Keratinocyte (primary cell): ENCODE measurements around the gene S100A4. TPM values are rescaled to one million over a fixed set of nuclear protein-coding genes. Genes with fewer than 3 reads are reported as not detected.

Experiments used
- DNase-seq: peaks from one replicate; pipeline ENCODE4 v3.0.0-alpha.2; 2011; ENCODE audit warnings: low read depth, missing footprints, low spot score
- FAIRE-seq: peaks from 2 replicates; lab custom pipeline; 2011; peaks lifted over from hg19 to GRCh38; lab: Jason Lieb, UNC
- H2AFZ ChIP-seq: 2 replicates; pipeline ENCODE4 v1.6.0; 2012; ENCODE audit warnings: low read length, control low read depth, inconsistent platforms; ENCODE audit not compliant: control insufficient read depth
- H3K27ac ChIP-seq: 2 replicates; pipeline ENCODE4 v1.5.1; 2011; ENCODE audit warnings: low read length; ENCODE audit not compliant: control insufficient read depth, insufficient read depth
- H3K27me3 ChIP-seq: 3 replicates; pipeline ENCODE4 v1.6.0; 2011; ENCODE audit warnings: low read length; ENCODE audit not compliant: control insufficient read depth, insufficient read depth; ENCODE audit errors: extremely low read depth
- H3K36me3 ChIP-seq, 2 experiments: 2 replicates in 1 of 2; 3 replicates in 1 of 2; pipeline ENCODE4 v1.5.1; 2011; ENCODE audit warnings: low read length in 2 of 2, mild to moderate bottlenecking in 1 of 2; ENCODE audit not compliant: control insufficient read depth in 2 of 2, insufficient read depth in 2 of 2; ENCODE audit errors: extremely low read depth in 1 of 2
- H3K4me1 ChIP-seq: 3 replicates; pipeline ENCODE4 v1.5.1; 2011; ENCODE audit warnings: low read length; ENCODE audit not compliant: control insufficient read depth, insufficient read depth; ENCODE audit errors: extremely low read depth
- H3K4me2 ChIP-seq: 3 replicates; pipeline ENCODE4 v1.6.0; 2011; ENCODE audit warnings: low read depth, low read length; ENCODE audit not compliant: control insufficient read depth, insufficient read depth; ENCODE audit errors: extremely low read depth
- H3K4me3 ChIP-seq, 3 experiments: fragments of 200-600 bp in 1 of 3; sonication (generic) in 1 of 3; 2 replicates in 2 of 3; 3 replicates in 1 of 3; pipeline ENCODE4 v1.5.1; 2011 to 2016; ENCODE audit warnings: low read length in 3 of 3, mild to moderate bottlenecking in 3 of 3, control low read depth in 2 of 3, inconsistent platforms in 1 of 3, low read depth in 1 of 3, mixed read lengths in 1 of 3, mixed run types in 1 of 3, moderate library complexity in 1 of 3; ENCODE audit not compliant: control insufficient read depth in 2 of 3, insufficient read depth in 2 of 3; ENCODE audit errors: extremely low read depth in 1 of 3
- H3K79me2 ChIP-seq: 2 replicates; pipeline ENCODE4 v1.6.0; 2012; ENCODE audit warnings: low read length; ENCODE audit not compliant: control insufficient read depth, insufficient read depth
- H3K9ac ChIP-seq: 3 replicates; pipeline ENCODE4 v1.6.0; 2011; ENCODE audit warnings: low read length; ENCODE audit not compliant: control insufficient read depth, insufficient read depth; ENCODE audit errors: extremely low read depth
- H3K9me1 ChIP-seq: 3 replicates; pipeline ENCODE4 v1.6.0; 2011; ENCODE audit warnings: low read length; ENCODE audit not compliant: control insufficient read depth, insufficient read depth; ENCODE audit errors: extremely low read depth
- H3K9me3 ChIP-seq: 2 replicates; pipeline ENCODE4 v1.5.1; 2012; ENCODE audit warnings: low read depth, low read length; ENCODE audit not compliant: control insufficient read depth
- H4K20me1 ChIP-seq: 3 replicates; pipeline ENCODE4 v1.6.0; 2011; ENCODE audit warnings: low read length; ENCODE audit not compliant: control insufficient read depth, insufficient read depth; ENCODE audit errors: extremely low read depth
- CTCF ChIP-seq, 3 experiments: IDR thresholded peaks in 1 of 3; conservative IDR thresholded peaks in 1 of 3; optimal IDR thresholded peaks in 1 of 3; 2 replicates in 2 of 3; 3 replicates in 1 of 3; pipeline versions ENCODE3 to v1.5.1; 2011; ENCODE audit warnings: low read length in 3 of 3, mild to moderate bottlenecking in 3 of 3, moderate library complexity in 2 of 3, control low read depth in 1 of 3, inconsistent platforms in 1 of 3; ENCODE audit not compliant: insufficient read depth in 2 of 3; ENCODE audit errors: extremely low read depth in 1 of 3
- EZH2 ChIP-seq: IDR thresholded peaks from one replicate; pipeline ENCODE4 v1.6.1; 2012; ENCODE audit warnings: inconsistent platforms, mild to moderate bottlenecking, low read length, moderate library complexity
- dilution Hi-C: fragments of 300-500 bp; cut with MboI; formaldehyde crosslinking; loops from one replicate; pipeline ENCODE4 v1.7.0; 2020; ENCODE audit warnings: low sequenced_read_pairs; ENCODE audit not compliant: extremely low pct_ligation_motif_present
- polyA plus RNA-seq, 5 experiments: library from polyadenylated mRNA; depleted of rRNA in 3 of 5; stranded (reverse) in 3 of 5; stranded (forward) in 1 of 5; unstranded in 1 of 5; fragments of >200 nt; gene quantifications; 1 replicate in 1 of 5; 2 replicates in 3 of 5; 3 replicates in 1 of 5; pipeline versions ENCODE4 v1.2.1 to v1.2.3, GENCODE V29; 2011 to 2012; ENCODE audit warnings: missing spikeins in 2 of 5, low read depth in 1 of 5, low replicate concordance in 1 of 5

S100A4 gene
- polyA plus RNA-seq, 1 donor (not counting 4 experiments of a cell fraction or from before 2014, with no cell fraction given) = 21.4 TPM

- Histone ChIP-seq H2AFZ (no peak overlapping the region), H4K20me1 (no peaks in the 10 kb centered on the region), H3K9me3 (no peaks in the 10 kb centered on the region), H3K9me1 (no peaks in the 10 kb centered on the region), H3K4me2 (no peak overlapping the region), H3K4me3 (no peak overlapping the region), H3K27ac (no peak overlapping the region), H3K36me3 (peaks cover 1 to 11% of the 10 kb centered on the region in 2 experiments), H3K4me1 (peaks cover 64% of the 10 kb centered on the region), H3K79me2 (no peaks in the 10 kb centered on the region), H3K9ac (no peak overlapping the region), H3K27me3 (no peaks in the 10 kb centered on the region)
- dilution Hi-C loops = no loop called here
- FAIRE-seq (no peak), DNase-seq (no peak)
- TF ChIP-seq EZH2 (no peak), CTCF (optimal IDR thresholded peaks at IDR 0.05 in 1 of 3, IDR thresholded peaks at IDR 0.05 in 1 of 3, conservative IDR thresholded peaks at IDR 0.05 in 1 of 3; ENCODE audit: extremely low read depth in 1 of 3, insufficient read depth in 2 of 3, low read length in 3 of 3) (no peak)
These were observed 1.4 kb upstream of the S100A4 start for GRCh38 chr1:153546796-153547559.

GRCh38 chr1:153546371-153546770 lies 765 bp upstream of the S100A4 start:
- Histone ChIP-seq H3K79me2 (no peaks in the 10 kb centered on the region), H3K9me3 (no peaks in the 10 kb centered on the region), H3K4me1 (peaks cover 64% of the 10 kb centered on the region), H3K36me3 (peaks cover 1 to 11% of the 10 kb centered on the region in 2 experiments), H3K4me3 (no peak overlapping the region), H3K4me2 (no peak overlapping the region), H3K27me3 (no peaks in the 10 kb centered on the region), H3K27ac (no peak overlapping the region), H4K20me1 (no peaks in the 10 kb centered on the region), H2AFZ (no peak overlapping the region), H3K9ac (no peak overlapping the region), H3K9me1 (no peaks in the 10 kb centered on the region)
- dilution Hi-C loops = no loop called here
- TF ChIP-seq CTCF (optimal IDR thresholded peaks at IDR 0.05 in 1 of 3, IDR thresholded peaks at IDR 0.05 in 1 of 3, conservative IDR thresholded peaks at IDR 0.05 in 1 of 3; ENCODE audit: extremely low read depth in 1 of 3, insufficient read depth in 2 of 3, low read length in 3 of 3) (no peak), EZH2 (no peak)
- DNase-seq (no peak), FAIRE-seq (no peak)
